ENCODE measurements around the gene MRPL49. TPM values are rescaled to one million over a fixed set of nuclear protein-coding genes. Genes with fewer than 3 reads are reported as not detected.

The MRPL49 gene
- total RNA-seq, 1 experiment from 2014 or later: 55.9 TPM

GRCh38 chr11:65112546-65113360, 9.4 kb upstream of the MRPL49 start (continued):
- 0 out of 2 replicates have a peak, but pooled peaks have one; percentile 27 for TF ChIP-seq ZNF425 (CRISPR knock-in tag; conservative IDR thresholded peaks at IDR 0.05)
- TF ChIP-seq ERG (CRISPR knock-in tag; IDR thresholded peaks at IDR 0.05): peak; percentile 30; the same call in 1 of the 2 replicates
- TF ChIP-seq ZSCAN18 (CRISPR knock-in tag; IDR thresholded peaks at IDR 0.05): 0 out of 2 replicates have a peak, but pooled peaks have one; percentile 18
- TF ChIP-seq FOXK1 (CRISPR knock-in tag; IDR thresholded peaks at IDR 0.05): 0 out of 2 replicates have a peak, but pooled peaks have one; percentile 27
- peak; percentile 42 for TF ChIP-seq SP1 (CRISPR knock-in tag; conservative IDR thresholded peaks at IDR 0.05)
- 0 out of 2 replicates have a peak, but pooled peaks have one; percentile 18 for TF ChIP-seq MLX (CRISPR knock-in tag; IDR thresholded peaks at IDR 0.05)
- TF ChIP-seq FOXP1 (CRISPR knock-in tag; IDR thresholded peaks at IDR 0.05; ENCODE audit: borderline replicate concordance): peak; percentile 53; the same call in 1 of the 2 replicates
- no peak for TF ChIP-seq E2F1 (CRISPR knock-in tag; IDR thresholded peaks at IDR 0.05)
- 0 out of 2 replicates have a peak, but pooled peaks have one; percentile 1 for TF ChIP-seq ESRRA (CRISPR knock-in tag; IDR thresholded peaks at IDR 0.05; ENCODE audit: borderline replicate concordance)
- TF ChIP-seq ZMAT4 (CRISPR knock-in tag; IDR thresholded peaks at IDR 0.05): peak; percentile 5; the same call in 1 of the 2 replicates
- TF ChIP-seq CTCF (IDR thresholded peaks at IDR 0.05): peak; percentile 85
- TF ChIP-seq CREB1 (CRISPR knock-in tag; IDR thresholded peaks at IDR 0.05): 0 out of 2 replicates have a peak, but pooled peaks have one; percentile 22
- TF ChIP-seq PRRX2 (CRISPR knock-in tag; IDR thresholded peaks at IDR 0.05): peak; percentile 38; the same call in 1 of the 2 replicates
- peak; percentile 84 for TF ChIP-seq EMX1 (CRISPR knock-in tag; IDR thresholded peaks at IDR 0.05)
- no peak for TF ChIP-seq SMAD3 (CRISPR knock-in tag; IDR thresholded peaks at IDR 0.05; ENCODE audit: borderline replicate concordance)
- peak; percentile 39; the same call in 1 of the 2 replicates for TF ChIP-seq AR (CRISPR knock-in tag; IDR thresholded peaks at IDR 0.05)

Measured in WTC11 (cell line).